SIG-M5 treated with dmso at 0.1 percent for 504 hours (cell line): ENCODE results near the gene IDI1.
"Not testable (repeated sequence)": the region's sequence is repeated elsewhere in the genome, so short reads cannot be mapped to it uniquely, and the experiment has no call there.

Experiments
- DNase-seq: peaks from one replicate; lab custom pipeline; 2025; ENCODE audit not compliant: unreplicated experiment; lab: John Stamatoyannopoulos, UW

Gene IDI1

DNA sequence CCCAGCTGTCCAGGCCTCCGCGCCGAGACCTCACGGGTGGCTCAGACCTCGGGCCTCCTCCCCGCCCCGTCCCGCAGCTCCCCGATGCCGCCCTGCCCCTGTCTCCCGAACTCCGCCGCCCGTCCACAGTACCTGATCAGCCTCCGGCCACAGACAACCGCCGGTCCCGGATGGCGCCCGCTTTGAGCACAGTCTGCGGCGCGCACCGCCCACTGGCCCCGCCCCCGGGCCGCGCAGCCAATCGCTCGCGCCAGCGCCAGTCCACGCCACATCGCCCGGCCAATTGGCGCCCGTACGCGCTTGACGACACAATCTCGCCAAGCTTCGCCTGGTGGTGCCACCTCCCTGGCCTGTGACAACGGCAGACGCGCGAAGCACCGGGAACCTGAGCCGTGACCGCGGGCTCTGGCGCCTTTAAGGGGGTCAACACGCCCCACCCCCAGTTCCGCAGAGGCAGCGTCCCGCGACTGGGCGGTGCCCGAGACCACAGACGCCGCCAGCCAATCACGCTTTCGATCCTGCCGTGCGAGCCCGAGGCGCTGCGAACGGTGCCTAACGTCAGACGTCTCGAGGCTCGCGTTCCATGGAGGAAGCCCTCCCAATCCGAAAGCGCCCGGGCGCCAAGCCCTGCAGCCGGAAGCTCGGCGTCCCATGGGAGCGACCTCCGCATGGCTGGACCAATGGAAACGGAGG, at the start of gene IDI1:
IDI1 (minus strand) TSS at position 388 of the 693 bp plus-strand sequence; CDS start at position 272, 116 bp downstream.
- peak; percentile 99 for DNase-seq

DNA sequence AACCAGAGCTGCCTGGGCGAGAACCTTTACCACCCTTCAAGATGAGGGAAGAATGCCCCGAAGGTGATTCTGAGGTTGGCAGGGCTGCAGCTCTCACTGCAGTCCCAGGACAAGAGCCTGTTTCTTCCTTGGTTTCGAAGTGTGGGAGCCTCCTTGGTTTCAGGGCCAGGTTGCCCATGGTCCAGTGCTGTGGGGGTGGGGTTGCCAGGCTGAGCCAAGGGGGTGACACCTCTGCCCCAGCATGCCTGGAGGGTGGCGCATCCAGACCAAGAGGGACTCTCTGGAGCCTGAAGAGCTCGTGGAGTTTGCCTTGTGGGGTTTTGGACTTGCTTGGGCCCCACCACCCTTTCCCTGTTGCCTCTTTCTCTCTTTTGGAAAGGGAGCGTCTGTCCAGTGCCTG, 48.5 kb upstream of the IDI1 start:
- DNase-seq: no peak

DNA sequence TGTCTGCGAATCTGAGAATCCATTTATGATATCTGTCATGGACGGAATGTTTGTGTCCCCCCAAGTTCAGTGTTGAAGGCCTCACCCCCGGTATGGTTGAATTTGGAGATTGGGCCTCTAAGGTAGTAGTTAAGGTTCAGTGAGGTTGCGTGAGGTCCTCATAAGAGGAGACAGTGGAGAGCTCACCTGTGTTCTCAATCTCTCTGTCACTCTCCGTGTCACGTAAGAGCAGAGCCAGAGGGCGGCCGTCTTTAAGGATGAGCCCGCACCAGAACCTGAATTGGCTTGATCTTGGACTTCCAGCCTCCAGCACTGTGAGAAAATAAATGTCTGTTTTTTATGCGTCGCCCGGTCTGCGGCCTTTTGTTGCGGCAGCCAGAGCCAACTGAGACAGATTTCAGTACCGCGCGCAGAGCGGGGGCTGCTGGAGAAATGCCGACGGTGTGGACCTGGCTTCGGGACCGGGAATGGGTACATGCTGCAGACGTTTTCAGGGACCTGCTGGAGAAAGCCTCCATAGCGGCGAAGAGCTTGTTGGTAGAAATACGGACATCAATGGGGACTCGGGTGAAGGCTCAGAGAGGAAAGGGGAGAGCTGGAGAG, 47.5 kb upstream of the IDI1 start:
- no peak for DNase-seq

DNA sequence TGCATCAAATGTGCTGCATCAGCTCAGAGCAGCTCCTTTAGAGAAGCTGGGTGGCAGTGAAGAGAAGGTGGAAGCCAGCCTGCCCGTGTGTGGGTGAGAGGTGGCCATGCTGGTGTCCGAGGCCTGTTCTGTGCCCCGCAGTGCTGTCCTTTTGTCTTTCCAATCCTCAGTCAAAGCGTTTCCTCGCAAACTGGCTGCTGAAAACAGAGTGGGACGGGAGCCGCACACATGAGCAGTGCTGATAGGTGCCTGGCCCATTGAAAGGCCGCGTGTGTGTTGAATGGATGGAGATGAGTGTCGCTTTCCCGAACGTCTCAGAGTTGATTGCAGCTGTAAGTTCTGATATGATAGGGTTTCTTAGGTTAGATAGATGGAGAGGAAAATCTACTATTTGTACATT, 46.6 kb upstream of the IDI1 start:
- DNase-seq: no peak

DNA sequence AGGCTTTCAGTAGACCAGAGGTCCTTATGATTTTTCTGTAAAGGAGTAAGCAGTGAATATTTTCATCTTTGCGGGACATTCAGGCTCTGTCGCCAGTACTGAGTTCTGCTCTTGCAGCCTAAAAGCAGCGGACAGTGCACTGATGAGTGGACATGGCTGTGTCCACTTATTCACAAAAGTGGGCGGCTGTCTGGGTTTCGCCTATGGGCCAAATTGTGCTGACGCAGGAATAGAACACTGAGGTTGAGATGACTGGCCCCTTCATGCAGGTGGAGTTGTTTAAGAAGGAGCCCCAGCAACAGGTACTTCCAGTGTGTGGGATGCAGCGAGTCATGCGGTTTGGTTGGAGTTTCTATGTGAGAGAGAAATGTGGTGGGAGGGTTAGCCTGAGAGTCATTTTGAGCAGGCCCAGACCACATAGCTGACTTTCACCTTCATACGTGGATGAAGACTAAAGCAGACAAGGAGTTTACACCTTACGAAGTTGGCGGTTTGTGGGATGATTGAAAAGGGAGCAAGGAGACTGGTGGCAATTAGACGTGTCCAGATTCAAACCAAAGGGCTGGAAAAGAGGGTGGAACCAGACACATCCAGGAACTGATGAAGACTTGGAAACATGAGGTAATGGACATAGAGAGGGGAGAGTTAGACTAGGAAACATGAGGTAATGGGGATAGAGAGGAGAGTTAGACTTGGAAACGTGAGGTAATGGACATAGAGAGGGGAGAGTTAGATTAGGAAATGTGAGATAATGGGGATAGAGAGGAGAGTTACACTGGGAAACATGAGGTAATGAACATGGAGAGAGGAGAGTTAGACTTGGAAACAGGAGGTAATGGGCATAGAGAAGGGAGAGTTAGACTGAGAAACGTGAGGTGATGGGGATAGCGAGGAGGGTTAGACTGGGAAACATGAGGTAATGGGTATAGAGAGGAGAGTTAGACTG, 45.5 kb upstream of the IDI1 start:
- no peak for DNase-seq

DNA sequence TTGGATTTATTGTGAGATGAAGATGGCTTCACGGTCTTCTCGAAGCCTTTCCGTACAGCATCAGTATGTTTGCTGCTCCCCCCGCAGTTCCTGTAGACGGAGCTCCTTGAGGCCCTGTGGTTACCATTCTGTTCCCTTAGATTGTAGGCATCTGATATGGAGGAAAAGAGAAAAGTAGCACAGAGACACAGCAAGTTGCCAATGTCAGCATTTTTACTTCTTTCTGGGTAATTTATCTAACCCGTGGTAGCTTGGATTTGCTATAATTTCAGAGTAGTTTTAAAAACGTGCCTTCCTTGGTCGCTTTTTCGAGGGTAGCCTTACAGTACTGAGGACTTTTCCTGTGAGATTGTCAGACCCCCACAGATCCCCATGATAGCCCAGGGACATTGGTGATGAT, 44.8 kb upstream of the IDI1 start:
- no peak for DNase-seq

DNA sequence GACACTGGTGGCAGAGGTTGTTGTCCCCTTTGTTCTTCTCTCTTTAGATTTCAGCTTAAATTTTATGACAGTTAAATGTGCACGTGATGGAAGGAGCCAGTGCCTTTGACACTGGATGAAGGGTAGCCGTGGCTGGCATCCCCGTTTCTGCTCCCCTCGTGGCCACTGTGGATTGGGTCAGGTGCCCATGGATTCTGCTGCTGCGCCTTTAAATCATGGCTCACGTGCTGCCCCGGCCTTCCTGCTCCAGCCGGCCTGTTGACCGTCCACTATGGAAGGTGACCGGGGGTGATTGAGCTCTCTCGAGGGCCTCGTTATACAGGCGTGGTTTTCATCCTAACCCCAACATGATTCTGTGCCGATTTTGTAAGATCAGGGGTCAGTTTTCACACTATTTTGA, 41.8 kb upstream of the IDI1 start:
- no peak for DNase-seq

DNA sequence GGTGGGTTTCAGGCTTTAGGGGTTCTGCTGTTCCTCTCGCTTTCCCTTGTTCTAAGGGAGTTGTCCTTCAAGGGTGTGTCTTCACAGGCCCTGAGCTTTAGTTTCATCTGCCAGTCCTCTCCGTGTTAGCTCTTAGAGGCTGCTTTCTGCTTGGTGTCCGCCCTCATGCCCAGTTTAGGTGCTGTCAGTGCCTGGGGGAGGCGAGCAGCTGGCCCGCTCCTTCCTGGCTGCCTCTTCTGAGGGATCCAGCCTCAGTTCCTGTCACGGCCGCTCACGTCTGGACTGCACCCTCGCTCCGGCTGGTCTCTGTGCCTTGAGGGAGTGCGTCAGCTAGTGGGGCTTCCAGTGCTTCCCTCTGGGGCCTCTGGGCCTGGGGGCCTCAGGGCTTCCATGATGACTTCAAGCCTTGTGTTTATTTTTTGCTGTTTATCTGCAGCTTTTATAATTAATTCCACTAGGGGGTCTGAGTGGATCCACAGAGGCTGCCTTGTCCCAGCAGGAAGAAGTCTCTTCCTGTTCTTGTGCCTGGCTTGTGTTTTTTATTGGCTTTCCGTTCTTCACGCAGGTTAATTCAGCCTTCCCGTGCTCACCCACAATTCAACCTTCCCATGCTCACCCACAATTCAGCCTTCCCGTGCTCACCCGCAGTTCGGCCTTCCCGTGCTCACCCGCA, 40.2 kb upstream of the IDI1 start:
- no peak for DNase-seq

DNA sequence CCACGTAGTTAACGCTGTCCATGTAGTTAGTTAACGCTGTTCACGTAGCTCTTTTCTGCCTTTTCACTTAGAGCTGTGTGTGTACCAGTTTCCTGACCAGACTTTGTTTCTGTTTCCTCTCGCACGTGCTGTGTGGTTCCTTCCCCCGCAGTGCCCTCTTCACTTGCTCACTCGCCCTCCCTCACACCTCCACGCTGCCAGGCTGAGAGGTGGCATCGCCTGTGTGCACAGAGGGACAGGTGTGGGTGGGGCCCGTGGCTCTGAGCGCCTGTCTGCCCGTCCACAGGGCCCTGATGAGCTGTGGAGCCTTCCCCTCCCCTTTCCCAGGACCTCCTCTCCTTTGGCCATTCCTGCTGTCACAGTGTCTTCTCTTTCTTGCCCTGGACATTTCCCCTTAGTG, 37.9 kb upstream of the IDI1 start:
- DNase-seq: no peak

DNA sequence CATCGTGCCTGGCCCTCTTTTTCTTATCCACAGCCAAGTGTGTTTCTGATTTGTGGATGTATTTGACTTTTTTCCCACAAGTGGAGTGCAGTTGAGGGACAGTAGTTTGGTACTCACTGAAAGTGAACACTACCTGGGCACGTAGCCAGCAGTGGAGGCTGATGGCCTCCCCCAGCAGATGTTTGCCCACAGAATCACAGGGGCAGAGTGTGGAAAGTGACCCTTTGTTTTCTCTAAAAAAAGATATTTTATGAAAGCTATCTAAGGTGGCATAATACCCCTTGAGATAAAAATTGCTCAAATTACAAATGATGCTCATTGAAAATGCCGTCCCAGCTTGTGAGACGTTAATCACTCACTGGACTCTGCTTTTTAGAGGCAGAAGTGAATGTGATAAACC, 36.3 kb upstream of the IDI1 start:
- no peak for DNase-seq

DNA sequence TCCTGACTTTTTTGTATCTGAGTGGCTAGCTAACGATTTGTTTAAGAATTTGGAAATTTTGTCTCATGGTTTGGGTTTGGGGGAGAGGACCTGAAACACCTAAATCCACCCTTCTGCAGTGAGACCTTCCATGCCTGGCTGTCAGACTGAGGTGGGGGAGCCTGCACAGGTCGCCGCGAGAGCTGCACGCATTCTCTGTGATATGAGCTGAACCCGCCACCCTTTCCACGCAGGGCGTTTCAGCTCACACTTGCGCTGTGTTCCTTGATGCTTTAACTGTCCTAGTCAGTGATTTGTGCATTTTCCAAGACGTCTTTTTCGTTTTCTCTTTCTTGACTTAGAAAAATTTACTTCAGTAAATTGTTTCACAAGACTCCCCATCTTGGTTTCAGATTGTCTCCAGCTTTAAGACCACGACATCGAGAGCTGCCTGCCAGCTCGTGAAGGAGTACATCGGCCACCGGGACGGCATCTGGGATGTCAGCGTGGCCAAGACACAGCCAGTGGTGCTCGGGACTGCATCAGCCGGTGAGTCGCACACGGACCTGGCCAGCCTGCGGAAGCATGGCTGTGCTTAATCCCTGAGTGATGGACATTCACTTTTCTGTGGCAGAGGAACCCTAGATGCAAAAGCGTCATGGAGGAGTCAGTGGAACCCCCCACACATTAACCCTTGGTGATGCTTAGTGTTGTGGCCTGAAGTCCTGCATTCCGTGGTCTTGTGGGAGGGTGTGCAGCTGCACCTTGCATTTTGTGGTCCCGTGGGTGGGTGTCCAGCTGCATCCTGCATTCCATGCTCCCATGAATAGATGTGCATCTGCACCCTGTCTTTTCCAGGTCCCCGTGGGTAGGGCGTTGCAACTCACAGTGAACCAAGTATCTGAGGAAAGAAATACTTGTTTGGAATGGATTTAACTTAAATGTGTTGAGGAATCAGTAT, 35.4 kb upstream of the IDI1 start:
- no peak for DNase-seq

DNA sequence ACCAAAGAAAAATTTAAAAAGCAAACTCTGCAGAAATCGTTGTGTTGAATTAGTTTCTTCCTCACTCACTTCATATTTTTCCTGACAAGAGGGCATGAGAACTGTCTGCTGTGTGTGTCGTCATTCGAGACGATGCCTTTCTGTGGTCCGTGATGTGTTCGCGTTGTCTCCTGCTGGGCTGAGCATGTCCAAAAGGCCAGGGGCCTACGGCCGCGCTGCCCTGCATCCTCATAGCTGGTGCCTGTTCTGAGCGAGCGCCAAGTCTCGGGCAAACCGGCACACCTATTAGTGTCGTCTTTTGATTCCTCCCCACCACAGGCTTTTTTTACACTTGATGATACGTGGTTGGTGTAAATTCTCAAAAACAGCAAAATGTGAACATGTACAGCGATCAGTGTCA, 34.7 kb upstream of the IDI1 start:
- no peak for DNase-seq

DNA sequence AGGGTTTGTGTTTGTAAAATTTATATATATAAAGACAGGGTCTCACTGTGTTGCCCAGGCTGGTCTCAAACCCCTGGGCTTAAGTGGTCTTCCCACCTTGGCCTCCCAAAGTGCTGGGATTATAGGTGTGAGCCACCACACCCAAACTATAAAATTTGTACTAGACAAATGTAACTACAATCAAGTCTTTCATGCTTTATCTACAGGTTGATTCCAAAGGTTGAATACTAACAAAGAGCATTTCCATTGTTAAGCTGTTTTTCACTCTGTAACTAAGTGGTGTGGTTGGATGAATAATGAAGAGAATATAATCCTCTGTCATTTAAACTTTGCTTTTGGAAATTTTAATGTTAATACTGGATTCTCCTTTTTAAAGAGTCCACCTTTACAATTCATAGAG, 29.7 kb upstream of the IDI1 start:
- DNase-seq: no peak

DNA sequence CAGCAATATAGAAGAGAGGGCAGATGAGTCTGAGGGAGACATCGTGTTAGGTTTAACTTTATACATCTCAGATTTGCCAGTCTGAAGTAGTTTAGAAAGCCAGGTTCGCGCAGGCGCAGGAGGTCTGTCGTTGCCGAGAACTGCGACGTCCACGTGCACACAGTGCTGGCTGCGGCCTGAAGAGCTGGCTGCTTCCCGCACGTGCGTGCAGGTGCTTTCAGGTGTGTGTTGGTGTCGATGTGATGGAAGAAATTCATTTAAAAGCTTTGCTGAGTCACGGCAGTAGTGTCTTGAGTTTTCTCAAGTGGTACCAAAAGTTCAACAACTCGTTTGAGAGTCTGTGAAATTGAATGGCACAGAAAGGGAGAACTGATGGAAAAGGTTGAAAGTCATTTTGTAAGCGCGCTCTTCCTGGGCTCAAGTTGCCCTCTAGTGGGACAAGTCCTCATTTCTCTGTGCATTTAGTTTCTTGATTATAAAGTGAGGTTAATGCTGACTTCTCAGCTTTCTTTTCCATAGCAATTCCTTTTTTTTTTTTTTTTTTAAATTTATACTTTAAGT, 25.9 kb upstream of the IDI1 start:
- peak; percentile 36 for DNase-seq

DNA sequence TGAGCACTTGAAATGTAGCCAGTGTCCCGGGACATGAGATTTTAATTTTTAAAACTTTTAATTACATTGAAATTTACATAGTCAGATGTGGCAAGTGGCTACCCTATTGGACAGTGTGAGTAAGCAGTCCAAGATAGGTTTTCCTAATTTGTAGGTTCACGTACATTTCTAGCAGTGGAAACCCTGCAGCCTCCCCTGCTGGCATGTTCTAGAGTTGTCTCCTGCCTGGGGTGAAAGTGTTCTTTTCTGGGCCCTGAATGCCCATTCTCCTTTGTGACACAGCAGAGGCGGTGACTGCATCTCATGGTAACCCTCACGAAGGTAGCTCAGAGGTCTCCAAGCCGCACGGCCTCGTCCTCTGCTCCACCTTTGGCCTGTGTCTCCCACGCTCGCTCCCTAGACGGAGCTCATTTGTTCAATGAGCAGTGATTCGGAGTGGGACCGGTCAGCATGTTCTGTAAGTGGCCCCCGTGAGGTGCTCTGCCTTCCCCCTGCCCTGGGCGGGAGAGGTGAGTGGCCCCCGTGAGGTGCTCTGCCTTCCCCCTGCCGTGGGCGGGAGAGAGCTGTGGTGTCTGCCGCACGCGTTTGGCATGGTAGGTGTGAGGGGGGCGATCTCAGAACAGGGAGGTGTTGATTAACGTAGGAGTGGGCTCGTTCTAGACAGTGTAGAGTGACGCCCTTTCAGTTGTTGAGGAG, 25.3 kb upstream of the IDI1 start:
- no peak for DNase-seq

DNA sequence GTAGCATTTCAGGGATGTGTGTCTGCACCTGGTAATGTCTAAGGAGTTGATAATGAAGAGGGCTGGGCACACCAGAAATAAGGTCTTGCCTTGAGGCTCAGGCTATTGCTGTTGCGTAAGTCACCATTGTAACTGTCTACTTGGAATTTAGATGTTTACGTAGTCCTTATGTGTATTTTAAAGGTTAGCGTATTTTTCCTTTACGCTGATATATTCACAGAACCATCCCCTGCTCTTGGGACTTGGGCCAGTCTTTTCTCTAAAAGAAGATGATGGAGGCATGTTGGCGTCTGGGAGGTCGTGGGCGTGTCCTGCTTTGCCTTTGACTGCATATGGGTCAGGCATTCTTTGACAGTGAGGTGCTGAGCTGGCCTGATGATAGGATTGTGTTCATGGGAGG, 22.0 kb upstream of the IDI1 start:
- DNase-seq: no peak

DNA sequence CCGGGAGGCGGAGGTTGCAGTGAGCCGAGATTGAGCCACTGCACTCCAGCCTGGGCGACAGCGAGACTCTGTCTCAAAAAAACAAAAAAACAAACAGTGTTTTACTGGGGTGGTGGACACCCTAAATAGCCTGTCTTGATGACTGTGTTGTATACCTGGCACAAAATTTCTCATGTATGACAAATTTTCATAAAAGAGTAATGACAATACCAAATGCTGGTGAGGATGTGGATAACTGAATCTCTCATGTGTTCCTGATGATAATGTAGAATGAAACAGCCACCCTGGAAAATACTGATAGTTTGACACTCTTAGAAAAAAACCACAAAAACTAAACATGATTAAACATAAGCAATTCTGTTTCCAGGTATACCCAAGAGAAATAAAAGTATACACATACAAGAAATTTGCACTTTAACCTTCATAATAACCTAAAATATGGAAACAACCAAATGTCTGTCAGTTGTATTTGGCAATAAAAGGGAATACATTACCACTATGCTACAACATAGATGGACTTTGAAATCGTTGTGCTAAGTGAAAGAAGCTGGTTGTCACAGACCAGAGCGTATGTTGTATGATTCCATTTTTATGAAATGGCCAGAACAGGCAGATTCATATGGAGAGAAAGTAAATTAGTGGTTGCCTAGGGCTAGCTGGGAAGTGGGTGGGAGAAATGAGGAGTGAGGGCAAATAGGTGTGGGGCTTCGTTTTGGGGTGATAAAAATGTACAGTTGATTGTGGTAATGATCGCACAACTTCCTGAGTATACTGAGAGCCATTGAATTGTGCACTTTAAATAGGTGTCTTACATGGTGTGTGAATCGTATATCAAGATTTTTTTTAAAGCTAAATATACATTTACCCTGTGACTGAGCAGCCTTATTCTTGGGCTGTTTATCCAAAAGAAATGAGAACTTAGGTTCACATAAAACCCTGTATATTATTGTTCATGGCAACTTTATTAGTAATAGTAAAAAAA, 19.8 kb upstream of the IDI1 start:
- no peak for DNase-seq

DNA sequence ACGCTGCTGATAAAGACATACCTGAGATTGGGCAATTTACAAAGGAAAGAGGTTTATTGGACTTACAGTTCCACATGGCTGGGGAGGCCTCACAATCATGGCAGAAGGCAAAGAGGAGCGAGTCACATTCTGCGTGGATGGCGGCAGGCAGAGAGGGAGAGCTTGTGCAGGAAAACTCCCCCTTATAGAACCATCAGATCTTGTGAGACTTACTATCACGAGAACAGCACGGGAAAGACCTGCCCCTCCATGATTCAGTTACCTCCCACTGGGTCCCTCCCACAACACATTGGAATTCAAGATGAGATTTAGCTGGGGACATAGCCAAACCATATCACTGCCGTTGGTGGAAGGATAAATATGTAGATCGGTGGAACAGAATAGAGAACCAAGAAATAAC, 17.8 kb upstream of the IDI1 start:
- not testable (repeated sequence) for DNase-seq
